Measurements from ENCODE around the gene IGF2R. TPM values are rescaled to one million over a fixed set of nuclear protein-coding genes. Genes with fewer than 3 reads are reported as not detected.

IGF2R gene
- total and polyA plus RNA-seq, 2 experiments from 2014 or later: 61.2 to 132 TPM

DNA sequence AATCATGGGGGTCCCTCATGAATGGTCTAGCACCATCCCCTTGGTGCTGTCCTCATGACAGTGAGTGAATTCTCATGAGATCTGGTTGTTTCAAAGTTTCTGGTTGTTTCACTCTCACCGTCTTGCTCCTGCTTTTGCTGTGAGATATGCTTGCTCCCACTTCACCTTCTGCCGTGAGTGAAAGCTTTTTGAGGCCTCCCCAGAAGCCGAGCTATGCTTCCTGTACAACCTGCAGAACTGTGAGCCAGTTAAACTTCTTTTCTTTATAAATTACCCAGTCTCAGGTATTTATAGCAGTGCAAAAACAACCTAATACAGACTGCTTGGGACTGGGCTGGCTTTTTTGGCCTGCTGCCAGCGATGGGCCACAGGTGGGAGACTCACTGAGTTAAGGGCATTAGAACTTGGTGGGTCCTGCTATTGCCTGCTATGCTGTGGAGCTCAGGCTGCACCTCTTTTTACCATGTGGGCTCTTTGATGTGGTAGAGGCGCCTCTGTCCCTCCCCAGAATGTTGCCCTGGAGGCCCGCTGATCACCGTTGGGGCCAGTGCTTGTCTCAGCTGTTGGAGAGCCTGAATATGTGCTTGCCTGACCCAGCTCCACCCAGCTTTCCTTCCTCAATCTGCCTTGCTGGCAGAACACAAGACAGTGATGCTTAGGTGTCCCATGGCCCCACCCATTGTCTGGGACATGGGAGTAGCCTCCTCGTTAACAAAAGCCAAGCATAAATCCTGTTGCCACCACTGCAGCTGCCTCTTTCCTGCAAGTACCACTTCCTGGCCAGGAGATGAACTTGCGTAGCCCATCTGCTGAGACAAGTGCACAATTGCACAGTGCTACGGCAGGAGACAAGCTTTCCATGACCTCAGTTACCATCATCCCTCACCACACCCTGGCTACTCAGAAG lies 47.1 kb downstream of the IGF2R start:
- Histone ChIP-seq H3K4me3 (no peak overlapping the region), H3K27ac (no peak overlapping the region), H3K36me3 (replicated peaks; ENCODE audit: insufficient read depth, low read depth) (no peaks in the 10 kb centered on the region), H3K4me1 (ENCODE audit: insufficient read depth) (no peaks in the 10 kb centered on the region), H4K20me1 (ENCODE audit: insufficient read depth, poor library complexity, severe bottlenecking) (peaks cover 5% of the 10 kb centered on the region), H3K79me2 (peaks cover 50% of the 10 kb centered on the region), H3K9me3 (ENCODE audit: low read depth) (no peaks in the 10 kb centered on the region), H3K9me2 (replicated peaks; ENCODE audit: insufficient read depth) (no peaks in the 10 kb centered on the region), H2AFZ (no peak overlapping the region), H3K4me2 (no peak overlapping the region), H3K27me3 (no peaks in the 10 kb centered on the region)
- DNase-seq (ENCODE audit: low spot score): no peak
- WGBS (ENCODE audit: low lambda C conversion rate, missing lambda C conversion rate): 87% methylated on average over 10 of the region's 10 CpGs
- TF ChIP-seq CTCF (IDR thresholded peaks at IDR 0.05; ENCODE audit: poor library complexity) (no peak), EZH2 (IDR thresholded peaks at IDR 0.05; ENCODE audit: borderline replicate concordance) (no peak), EZH2phosphoT487 (IDR thresholded peaks at IDR 0.05; ENCODE audit: low read depth, severe bottlenecking, unreplicated experiment) (no peak)

- no peaks in the 10 kb centered on the region for H3K27me3 ChIP-seq
- no peaks in the 10 kb centered on the region for H3K9me2 ChIP-seq (replicated peaks; ENCODE audit: insufficient read depth)
- no peaks in the 10 kb centered on the region for H4K20me1 ChIP-seq (ENCODE audit: insufficient read depth, poor library complexity, severe bottlenecking)
- H3K36me3 ChIP-seq (replicated peaks; ENCODE audit: insufficient read depth, low read depth): no peaks in the 10 kb centered on the region
- H3K4me1 ChIP-seq (ENCODE audit: insufficient read depth): no peaks in the 10 kb centered on the region
- H3K27ac ChIP-seq: no peak overlapping the region
- WGBS (ENCODE audit: low lambda C conversion rate, missing lambda C conversion rate): 90% methylated on average over 1 of the region's 1 CpG
- no peak overlapping the region for H3K4me2 ChIP-seq
- TF ChIP-seq EZH2 (IDR thresholded peaks at IDR 0.05; ENCODE audit: borderline replicate concordance) (no peak), CTCF (IDR thresholded peaks at IDR 0.05; ENCODE audit: poor library complexity) (no peak)
- no peak overlapping the region for H3K4me3 ChIP-seq
- H2AFZ ChIP-seq: no peak overlapping the region
- peaks cover 27% of the 10 kb centered on the region for H3K79me2 ChIP-seq
- H3K9me3 ChIP-seq (ENCODE audit: low read depth): no peaks in the 10 kb centered on the region
- no peak for DNase-seq (ENCODE audit: low spot score)
Measured at GRCh38 chr6:160022101-160022500, 53.2 kb downstream of the IGF2R start.

GRCh38 chr6:160022793-160023192 lies 53.9 kb downstream of the IGF2R start:
- H4K20me1 ChIP-seq (ENCODE audit: insufficient read depth, poor library complexity, severe bottlenecking): no peaks in the 10 kb centered on the region
- H3K27ac ChIP-seq: no peak overlapping the region
- DNase-seq (ENCODE audit: low spot score): no peak
- 100% methylated on average over 3 of the region's 3 CpGs for WGBS (ENCODE audit: low lambda C conversion rate, missing lambda C conversion rate)
- no peak overlapping the region for H3K4me2 ChIP-seq
- H3K79me2 ChIP-seq: peaks cover 27% of the 10 kb centered on the region
- TF ChIP-seq EZH2 (IDR thresholded peaks at IDR 0.05; ENCODE audit: borderline replicate concordance): no peak
- TF ChIP-seq CTCF (IDR thresholded peaks at IDR 0.05; ENCODE audit: poor library complexity): no peak
- no peak for TF ChIP-seq EZH2phosphoT487 (IDR thresholded peaks at IDR 0.05; ENCODE audit: low read depth, severe bottlenecking, unreplicated experiment)
- H3K9me2 ChIP-seq (replicated peaks; ENCODE audit: insufficient read depth): no peaks in the 10 kb centered on the region
- no peaks in the 10 kb centered on the region for H3K36me3 ChIP-seq (replicated peaks; ENCODE audit: insufficient read depth, low read depth)
- H3K27me3 ChIP-seq: no peaks in the 10 kb centered on the region
- no peaks in the 10 kb centered on the region for H3K4me1 ChIP-seq (ENCODE audit: insufficient read depth)
- no peak overlapping the region for H3K4me3 ChIP-seq
- H3K9me3 ChIP-seq (ENCODE audit: low read depth): no peaks in the 10 kb centered on the region
- H2AFZ ChIP-seq: no peak overlapping the region
